Smooth muscle cell (in vitro differentiated cells): ENCODE measurements around the gene PRODH2. TPM values are rescaled to one million over a fixed set of nuclear protein-coding genes. Genes with fewer than 3 reads are reported as not detected.

ENCODE experiments used
- DNase-seq: peaks from one replicate; lab custom pipeline; 2025; ENCODE audit not compliant: unreplicated experiment; lab: John Stamatoyannopoulos, UW
- H2AFZ ChIP-seq: fragments of 200-600 bp; sonication (generic); 2 replicates; pipeline ENCODE4 v1.6.0; 2016; ENCODE audit warnings: antibody characterized with exemption, low read depth, mild to moderate bottlenecking
- H3F3A ChIP-seq: fragments of 200-600 bp; sonication (generic); 2 replicates; pipeline ENCODE4 v1.6.0; 2017; ENCODE audit warnings: antibody characterized with exemption, low read depth
- H3K27ac ChIP-seq: fragments of 200-600 bp; sonication (generic); 2 replicates; pipeline ENCODE4 v1.5.1; 2016; ENCODE audit warnings: low read depth, mild to moderate bottlenecking
- H3K27me3 ChIP-seq: fragments of 200-600 bp; sonication (generic); 2 replicates; pipeline ENCODE4 v1.6.1; 2016; ENCODE audit warnings: low read depth, mild to moderate bottlenecking
- H3K36me3 ChIP-seq: fragments of 200-600 bp; sonication (generic); 2 replicates; pipeline ENCODE4 v1.5.1; 2016; ENCODE audit warnings: low read depth
- H3K4me1 ChIP-seq: fragments of 200-600 bp; sonication (generic); 2 replicates; pipeline ENCODE4 v1.5.1; 2016; ENCODE audit warnings: low read depth
- H3K4me2 ChIP-seq: fragments of 200-600 bp; sonication (generic); 2 replicates; pipeline ENCODE4 v1.6.0; 2016; ENCODE audit warnings: mild to moderate bottlenecking
- H3K4me3 ChIP-seq: fragments of 200-600 bp; sonication (generic); 2 replicates; pipeline ENCODE4 v1.5.1; 2016; ENCODE audit warnings: mild to moderate bottlenecking
- H3K79me2 ChIP-seq: fragments of 200-600 bp; sonication (generic); 2 replicates; pipeline ENCODE4 v1.6.0; 2016; ENCODE audit warnings: low read depth, mild to moderate bottlenecking
- H3K9ac ChIP-seq: fragments of 200-600 bp; sonication (generic); 2 replicates; pipeline ENCODE4 v1.6.0; 2016; ENCODE audit warnings: low read depth
- H3K9me3 ChIP-seq: fragments of 200-600 bp; sonication (generic); replicated peaks from 2 replicates; pipeline ENCODE4 v1.5.1; 2016; ENCODE audit warnings: low read depth
- H4K20me1 ChIP-seq: fragments of 200-600 bp; sonication (generic); 2 replicates; pipeline ENCODE4 v1.6.0; 2016; ENCODE audit warnings: low read depth
- CTCF ChIP-seq: fragments of 200-600 bp; sonication (generic); IDR thresholded peaks from 2 replicates; pipeline ENCODE4 v1.5.1; 2017; ENCODE audit warnings: borderline replicate concordance, mild to moderate bottlenecking, antibody characterized with exemption; ENCODE audit not compliant: insufficient read depth, poor library complexity, severe bottlenecking
- WGBS: methylation state at CpG from one replicate; pipeline ENCODE4 v1.1.7; 2016; ENCODE audit warnings: low lambda C conversion rate; 5-methylcytosine and 5-hydroxymethylcytosine counted together
- polyA plus RNA-seq: library from polyadenylated mRNA; unstranded; fragments of >200 nt; fragmentation: Nextera tagmentation; extraction: Ambion mirVana; gene quantifications from 2 replicates; pipeline ENCODE4 v1.2.1, GENCODE V29; 2016
- total RNA-seq: library from RNA; depleted of rRNA; stranded (reverse); fragments of >200 nt; gene quantifications from 2 replicates; pipeline ENCODE4 v1.2.3, GENCODE V29; 2014

PRODH2 gene
- total and polyA plus RNA-seq, 2 experiments from 2014 or later, result not detected

- Histone ChIP-seq H3F3A (no peaks in the 10 kb centered on the region), H3K36me3 (no peaks in the 10 kb centered on the region), H3K4me3 (peak overlapping the region; percentile 31), H4K20me1 (no peaks in the 10 kb centered on the region), H3K79me2 (no peaks in the 10 kb centered on the region), H3K27me3 (peaks cover 82% of the 10 kb centered on the region), H3K9me3 (no peaks in the 10 kb centered on the region), H3K9ac (no peak overlapping the region), H2AFZ (no peak overlapping the region), H3K4me2 (peak overlapping the region; percentile 74), H3K4me1 (no peaks in the 10 kb centered on the region), H3K27ac (no peak overlapping the region)
- no peak for TF ChIP-seq CTCF
- no peak for DNase-seq
- WGBS, result 6% methylated on average over 56 of the region's 63 CpGs
These were observed 32.8 kb upstream of the PRODH2 start for GRCh38 chr19:35845215-35846037.

GRCh38 chr19:35844482-35845214 is 32.0 kb upstream of the PRODH2 start:
- no peak for DNase-seq
- Histone ChIP-seq H3K4me3 (no peak overlapping the region), H3K9me3 (no peaks in the 10 kb centered on the region), H4K20me1 (no peaks in the 10 kb centered on the region), H3K4me1 (no peaks in the 10 kb centered on the region), H3K9ac (no peak overlapping the region), H3K4me2 (peak overlapping the region; percentile 74), H3K36me3 (no peaks in the 10 kb centered on the region), H3K27me3 (peaks cover 74% of the 10 kb centered on the region), H3K27ac (no peak overlapping the region), H3K79me2 (no peaks in the 10 kb centered on the region), H2AFZ (no peak overlapping the region), H3F3A (no peaks in the 10 kb centered on the region)
- no peak for TF ChIP-seq CTCF
- 69% methylated on average over 16 of the region's 16 CpGs for WGBS

GRCh38 chr19:35843676-35844481 is 31.2 kb upstream of the PRODH2 start:
- no peak overlapping the region for H3K4me3 ChIP-seq
- no peak for DNase-seq
- peaks cover 68% of the 10 kb centered on the region for H3K27me3 ChIP-seq
- H3K27ac ChIP-seq, result no peak overlapping the region
- H2AFZ ChIP-seq, result no peak overlapping the region
- no peaks in the 10 kb centered on the region for H3K4me1 ChIP-seq
- no peaks in the 10 kb centered on the region for H4K20me1 ChIP-seq
- TF ChIP-seq CTCF, result no peak
- no peak overlapping the region for H3K9ac ChIP-seq
- H3K36me3 ChIP-seq, result no peaks in the 10 kb centered on the region
- H3F3A ChIP-seq, result no peaks in the 10 kb centered on the region
- H3K4me2 ChIP-seq, result no peak overlapping the region
- WGBS, result 15% methylated on average over 37 of the region's 42 CpGs
- H3K79me2 ChIP-seq, result no peaks in the 10 kb centered on the region
- H3K9me3 ChIP-seq, result no peaks in the 10 kb centered on the region
